Activated CD4-positive, alpha-beta T cell treated with anti-CD3 and anti-CD28 coated beads, Interleukin-2, amount 50 U/mL, for 24 hours (primary cell): ENCODE measurements around the gene KIAA1217.

Experiments used
- DNase-seq, 2 donors: peaks; one replicate each; pipeline ENCODE4 v3.0.0-alpha.2; 2020; ENCODE audit warnings: low read depth in 1 of 2, low spot score in 1 of 2

The KIAA1217 gene

DNA sequence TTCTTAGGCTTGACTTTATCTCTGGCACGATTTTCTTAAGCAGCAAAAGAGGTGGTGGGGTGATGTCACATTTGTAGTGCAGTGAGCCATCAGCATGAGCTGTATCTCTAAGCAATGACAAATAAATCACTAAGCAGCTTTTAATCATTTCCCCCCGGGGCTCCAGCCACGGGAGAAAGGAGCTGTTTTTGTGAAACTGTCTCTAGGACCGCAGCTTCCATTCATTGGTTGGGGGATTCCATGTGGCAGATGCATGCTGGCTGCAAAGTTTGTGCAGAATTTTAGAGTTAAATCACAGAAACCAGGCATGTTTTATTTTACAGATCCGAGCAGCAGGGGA, 464 bp downstream of the KIAA1217 start:
- DNase-seq, result peak in 1 of 2 donors; percentile 28

DNA sequence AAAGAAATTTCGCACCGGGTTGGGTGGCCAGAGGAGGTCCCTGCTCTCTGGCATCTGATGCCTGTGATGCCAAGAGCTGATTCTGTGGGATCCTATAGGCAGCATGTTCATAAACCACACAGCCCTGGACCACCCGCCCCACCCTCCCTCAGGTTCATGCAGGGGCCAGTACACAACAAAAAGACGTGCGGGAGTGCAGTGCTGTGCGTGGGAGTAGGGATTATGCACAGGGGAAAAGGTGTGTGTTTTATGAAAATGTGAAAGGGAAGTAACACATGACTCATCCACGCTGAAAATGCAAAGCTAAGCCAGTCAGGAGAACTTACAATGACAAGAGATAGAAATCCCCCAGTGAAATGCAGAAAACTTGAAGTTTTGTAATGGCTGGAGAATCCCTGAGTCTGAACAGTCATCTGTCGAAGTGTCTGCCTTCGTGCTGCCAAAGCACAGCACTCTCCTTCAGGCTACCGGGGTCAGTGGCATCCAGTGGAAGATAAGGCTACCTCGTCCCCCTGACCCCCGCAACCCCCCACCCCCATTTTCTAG, 1.1 kb downstream of the KIAA1217 start:
- DNase-seq, result peak in 1 of 2 donors; percentile 52

DNA sequence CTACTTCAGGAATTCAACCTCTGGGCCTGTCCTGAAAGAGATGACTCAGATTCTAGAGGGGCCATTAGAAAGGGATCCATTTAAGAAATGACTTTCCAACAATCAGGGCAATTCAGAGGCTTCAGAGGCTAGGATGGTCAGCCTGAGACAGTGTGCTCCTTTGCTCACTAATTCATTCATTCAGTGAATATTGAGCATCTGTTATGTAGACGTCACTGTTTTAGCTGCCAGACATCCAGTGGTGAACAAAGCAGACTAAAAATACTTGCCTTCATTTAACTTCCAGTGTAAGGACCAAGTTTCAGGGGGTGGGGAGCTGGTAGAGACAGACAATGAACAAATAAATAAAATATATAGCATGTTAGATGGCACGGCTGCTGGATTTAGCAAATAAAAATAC, 1.6 kb downstream of the KIAA1217 start:
- no peak for DNase-seq

DNA sequence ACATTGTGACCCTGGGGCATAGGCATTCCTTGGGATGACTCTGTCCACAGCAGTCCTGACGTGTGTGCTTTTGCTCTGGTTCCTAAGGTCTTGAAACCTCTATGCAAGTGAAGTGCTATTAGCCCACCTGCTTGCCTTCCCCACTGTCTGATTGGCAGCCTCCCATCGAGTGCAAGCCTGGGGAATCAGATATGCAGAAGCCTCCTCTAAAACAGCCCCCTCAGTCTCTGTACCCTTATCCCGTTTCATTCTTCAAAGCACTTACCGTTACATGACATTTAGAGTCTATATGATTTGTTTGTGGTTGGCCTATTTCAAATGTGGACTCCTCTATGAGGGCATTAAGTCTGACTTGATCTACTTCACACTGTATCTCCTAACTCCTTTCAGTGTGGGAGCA, 4.3 kb downstream of the KIAA1217 start:
- DNase-seq, result no peak

DNA sequence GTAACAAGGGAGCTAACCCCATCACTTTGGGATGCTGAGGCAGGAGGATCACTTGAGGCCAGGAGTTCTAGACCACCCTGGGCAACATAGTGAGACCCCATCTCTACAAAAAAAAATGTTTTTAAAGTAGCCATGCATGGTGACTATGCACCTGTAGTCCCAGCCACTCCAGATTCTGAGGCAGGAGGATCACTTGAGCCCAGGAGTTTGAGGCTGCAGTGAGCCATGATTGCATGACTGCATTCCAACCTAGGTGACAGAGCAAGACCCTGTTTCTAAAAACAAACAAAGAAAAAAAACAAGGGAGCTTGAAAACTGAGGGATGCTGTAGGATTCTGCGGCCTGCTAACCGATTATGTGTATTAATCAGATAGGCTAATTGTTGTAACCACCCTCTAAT, 4.9 kb downstream of the KIAA1217 start:
- DNase-seq, result no peak

DNA sequence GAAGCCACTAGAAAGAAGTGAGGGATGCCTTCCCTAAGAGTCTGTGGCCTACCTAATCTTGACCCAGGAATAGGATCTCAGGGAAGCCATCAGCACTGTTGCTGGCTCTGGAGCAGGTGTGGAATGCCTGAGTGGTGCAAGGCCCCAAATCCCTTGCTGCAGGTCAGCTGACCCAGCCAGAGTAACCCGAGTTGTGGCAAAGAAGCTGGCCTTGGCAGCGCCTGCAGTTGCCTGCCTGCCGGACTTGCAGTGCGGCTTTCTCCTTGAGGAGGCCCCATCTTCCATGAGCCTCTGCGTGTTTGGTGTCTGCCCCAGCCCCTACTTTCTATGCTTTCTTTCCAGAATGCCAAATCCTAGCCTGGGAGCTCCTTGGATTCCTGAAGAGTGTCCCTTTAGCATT, 5.8 kb downstream of the KIAA1217 start:
- DNase-seq, result no peak

DNA sequence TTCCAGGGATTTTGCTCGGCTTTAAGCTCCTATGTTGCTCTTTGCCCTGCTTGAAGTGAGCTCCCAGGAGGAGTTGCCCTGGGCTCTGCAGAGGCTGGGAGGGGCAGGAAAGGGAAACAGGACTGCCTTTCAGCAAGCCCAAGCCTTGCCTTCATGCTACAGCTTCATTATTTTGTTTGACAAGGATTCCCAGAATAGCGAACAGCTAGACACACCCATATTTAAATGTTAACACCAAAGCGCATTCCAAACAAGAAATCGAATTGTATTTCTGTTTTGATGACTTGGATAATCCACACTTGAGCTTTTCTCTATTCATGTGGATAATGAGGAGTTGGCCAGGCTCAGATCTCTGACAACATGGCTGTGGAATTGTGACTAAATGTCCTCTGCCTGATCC, 6.3 kb downstream of the KIAA1217 start:
- DNase-seq, result no peak

DNA sequence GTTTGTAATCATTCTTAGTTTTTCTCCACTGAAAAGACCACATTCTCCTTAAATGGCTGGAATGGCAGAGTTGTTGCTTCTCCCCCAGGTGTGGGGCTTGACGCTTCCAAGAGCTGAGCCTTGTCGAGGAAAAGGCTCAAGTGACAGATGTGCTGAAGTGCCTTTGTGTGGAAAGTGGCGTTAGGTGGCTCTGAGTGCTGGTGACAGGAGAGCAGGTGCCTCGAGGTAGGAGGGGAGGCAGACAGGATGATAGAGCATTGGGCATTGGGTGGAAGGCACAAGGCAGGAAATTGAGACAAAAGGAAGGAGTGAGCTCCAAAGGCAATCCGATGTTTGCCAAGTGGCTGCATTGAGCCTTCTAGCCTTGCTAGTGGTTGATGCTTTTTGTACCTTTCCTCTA, 6.7 kb downstream of the KIAA1217 start:
- DNase-seq, result no peak

DNA sequence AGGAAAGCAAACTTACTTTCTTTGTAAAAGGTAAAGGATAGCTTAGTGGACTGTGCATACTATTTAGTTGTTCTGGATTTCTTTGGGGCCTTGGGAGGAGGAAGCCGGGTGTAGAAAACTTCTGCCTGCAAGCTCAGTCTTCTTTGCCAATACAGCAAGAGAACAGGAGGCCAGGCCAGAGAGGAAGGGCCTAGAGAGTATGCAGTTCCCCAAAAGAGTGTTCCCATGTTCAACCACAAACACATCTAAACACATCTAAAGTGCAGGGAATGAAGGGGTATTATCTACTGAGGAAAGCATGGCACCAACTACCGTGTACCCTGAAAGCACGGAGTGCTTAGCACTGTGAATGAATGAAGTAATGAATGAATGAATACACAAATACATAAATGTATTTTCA, 11.0 kb downstream of the KIAA1217 start:
- no peak for DNase-seq

DNA sequence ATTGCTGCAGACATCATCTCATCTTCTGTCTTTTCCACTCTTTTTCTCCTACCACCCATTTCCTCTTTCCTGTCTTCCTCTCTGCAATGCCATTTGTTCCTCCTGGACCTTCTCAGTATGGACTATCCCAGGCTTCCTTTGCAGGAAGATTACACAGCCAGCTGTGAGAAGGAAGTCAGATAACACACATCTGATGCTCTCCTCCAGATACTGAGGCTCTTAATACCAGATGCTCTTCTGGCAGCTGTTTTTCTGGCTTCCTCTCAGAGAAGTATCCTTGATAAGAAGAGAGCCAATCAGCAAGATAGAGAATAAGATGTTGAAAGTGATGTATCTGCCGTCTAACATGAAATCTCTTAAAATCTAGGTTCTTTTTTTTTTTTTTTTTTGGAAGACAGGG, 14.4 kb downstream of the KIAA1217 start:
- no peak for DNase-seq

DNA sequence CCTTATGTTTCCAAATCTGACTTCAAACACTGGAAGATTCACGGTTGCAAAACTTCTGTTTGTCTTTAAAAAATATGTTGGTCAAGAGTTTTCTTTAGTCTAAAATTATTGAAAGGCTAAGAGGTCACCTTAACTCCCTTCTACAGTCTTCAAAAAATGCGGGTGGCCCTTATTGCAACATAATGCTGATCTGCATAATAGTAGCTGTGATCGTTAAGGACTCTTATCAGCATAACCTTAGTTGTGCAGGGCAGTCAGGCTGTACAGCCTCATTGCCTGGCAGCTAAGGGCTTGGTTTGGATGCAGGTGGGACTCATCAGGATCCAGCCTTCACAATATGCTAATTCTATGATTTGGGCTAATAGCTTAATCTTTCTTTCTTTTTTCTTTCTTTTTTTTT, 15.0 kb downstream of the KIAA1217 start:
- no peak for DNase-seq

DNA sequence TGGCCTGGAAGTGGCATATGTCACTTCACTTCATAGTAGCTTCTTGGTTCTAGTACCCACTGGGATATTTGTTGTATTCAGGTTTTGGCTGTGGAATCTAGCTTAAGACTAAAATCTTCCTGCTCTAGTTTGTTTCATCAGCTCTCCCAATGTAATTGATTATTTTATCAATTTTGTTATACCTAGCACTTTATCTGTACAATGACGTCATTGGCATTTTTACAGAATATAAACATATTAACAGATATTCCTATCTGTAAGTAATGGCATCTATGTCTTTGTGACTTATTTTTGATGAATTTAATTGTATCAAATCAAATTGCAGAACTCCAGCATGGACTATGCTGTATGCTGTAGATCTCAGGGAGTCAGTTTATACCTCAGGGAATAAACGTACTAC, 19.7 kb downstream of the KIAA1217 start:
- no peak for DNase-seq

DNA sequence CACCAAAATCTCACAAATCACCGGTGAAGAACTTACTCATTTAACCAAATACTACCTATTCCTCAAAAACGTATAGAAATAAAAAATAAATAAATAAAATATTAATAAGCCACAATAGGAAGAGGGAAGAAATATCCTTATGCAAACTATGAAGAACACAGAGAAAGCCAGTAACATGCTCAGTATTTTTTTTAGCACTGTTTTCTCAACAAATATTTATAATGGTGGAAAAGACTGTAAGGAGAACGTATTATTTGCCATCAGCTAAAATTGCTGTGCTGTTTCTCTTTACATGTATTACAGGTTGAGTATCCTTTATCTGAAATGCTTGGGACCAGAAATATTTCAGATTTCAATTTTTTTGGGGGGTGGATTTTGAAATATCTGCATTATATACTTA, 21.0 kb downstream of the KIAA1217 start:
- no peak for DNase-seq

DNA sequence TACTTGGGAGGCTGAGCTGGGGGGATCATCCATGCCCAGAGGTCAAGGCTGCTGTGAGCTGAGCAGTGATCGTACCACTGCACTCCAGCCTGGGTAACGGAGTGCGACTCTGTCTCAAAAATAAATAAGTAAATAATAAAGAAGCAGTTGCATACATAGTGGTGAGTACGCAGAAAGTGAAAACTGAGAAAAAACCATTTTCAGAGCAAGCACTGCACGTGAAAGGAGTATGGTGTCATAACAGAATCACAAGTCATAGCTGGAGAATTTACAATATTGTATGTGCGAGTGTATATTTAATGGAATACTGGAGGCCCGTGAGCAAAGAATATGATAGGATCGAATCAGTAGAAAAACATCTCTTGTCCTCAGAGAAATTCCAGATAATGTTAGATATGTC, 22.3 kb downstream of the KIAA1217 start:
- DNase-seq, result no peak

DNA sequence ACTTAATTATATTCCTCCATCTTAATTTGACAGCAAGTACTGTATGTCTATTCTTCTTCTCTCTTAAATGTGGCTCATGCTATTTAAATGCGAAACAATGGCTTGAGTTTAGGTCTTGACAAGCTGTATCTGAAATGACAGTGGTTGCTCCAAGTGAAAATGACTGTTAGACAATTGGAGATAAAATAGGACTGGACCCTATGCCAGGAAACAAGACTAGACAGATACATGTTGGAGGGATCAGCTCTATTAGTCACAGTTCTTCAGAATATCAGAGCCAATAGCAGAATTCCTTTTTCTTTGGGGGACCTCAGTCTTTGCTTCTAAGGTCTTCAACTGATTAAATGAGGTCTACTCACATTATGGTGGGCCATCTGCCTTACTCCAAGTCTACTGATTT, 25.8 kb downstream of the KIAA1217 start:
- DNase-seq, result no peak

DNA sequence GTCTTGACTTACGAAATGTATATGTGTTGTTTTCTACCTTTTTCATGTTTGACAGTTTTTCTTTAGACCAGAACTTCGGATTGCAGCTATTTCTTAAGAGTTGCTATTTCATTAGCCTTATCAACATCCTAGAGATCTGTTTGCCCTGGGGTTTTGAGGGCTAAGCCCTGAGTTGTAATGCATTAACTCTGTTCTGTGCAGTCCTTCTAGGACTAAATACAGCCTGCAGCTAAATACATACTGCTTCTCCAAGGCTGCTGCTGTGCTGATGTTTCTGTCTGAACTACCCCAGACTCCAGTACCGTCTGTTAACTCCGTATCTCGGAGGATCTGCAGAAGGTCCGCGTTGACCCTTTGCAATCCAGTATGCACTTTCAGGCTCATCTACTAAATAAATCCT, 26.5 kb downstream of the KIAA1217 start:
- no peak for DNase-seq

DNA sequence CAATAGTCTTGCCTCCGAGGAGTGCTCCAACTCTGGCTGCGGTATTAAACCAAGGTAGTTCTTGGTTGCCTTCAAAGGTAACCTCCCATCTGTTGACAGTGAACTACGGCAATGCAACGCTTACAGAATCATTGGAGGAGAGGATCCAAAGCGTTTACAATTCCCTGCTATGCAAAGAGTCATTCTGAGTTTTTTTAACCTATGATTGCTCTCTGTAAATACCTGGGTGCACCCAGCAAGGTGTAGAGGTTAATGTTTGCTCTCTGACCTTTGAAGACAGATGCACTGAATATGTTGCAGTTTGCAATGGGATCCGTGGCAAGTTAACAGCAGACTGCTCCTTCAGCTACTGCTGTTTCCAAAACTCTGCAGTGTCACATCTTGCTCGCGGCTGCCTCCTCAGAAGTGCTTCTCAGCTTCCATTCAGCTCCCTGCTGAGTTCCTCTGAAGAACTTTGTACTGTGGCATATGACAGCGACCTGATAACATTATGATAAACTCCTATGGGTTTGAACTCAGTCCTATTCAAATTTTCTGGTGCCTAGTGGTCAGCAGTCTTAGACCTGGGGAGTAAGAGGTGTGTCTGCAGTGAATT, 29.0 kb downstream of the KIAA1217 start:
- no peak for DNase-seq

DNA sequence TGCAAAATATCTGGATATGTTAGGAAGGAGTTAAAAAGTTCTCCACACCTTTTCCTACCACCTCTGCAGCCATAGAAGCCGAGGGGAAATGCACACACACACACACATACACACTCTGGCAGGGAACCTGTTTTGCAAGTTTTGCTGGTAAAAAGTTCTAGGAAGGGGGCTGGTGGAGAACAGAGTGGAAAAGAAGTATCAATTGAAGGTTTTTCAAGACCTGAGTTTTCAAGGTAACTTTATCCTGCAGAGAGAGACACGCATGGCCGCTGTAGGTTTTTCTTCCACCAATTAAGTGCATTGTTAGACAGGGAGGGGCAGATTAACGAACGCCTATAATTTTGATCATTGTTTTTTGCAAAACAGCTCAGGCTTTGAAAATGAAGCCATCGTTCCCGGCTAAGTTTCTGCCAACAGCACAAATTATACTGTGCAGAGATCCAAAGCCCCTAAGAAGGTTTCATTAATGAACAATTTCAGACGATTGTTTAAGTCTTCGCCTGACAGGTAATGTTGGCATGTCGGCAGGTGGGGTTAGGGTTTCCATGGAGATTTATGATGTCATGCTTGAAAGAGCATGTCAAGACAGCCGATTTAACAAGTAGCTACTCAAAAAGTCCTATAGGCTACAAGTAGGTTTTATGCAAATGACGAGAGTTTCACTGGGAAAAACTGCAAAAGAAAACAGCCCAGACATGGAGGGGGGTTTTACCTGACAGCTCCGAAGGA, 29.7 kb downstream of the KIAA1217 start:
- no peak for DNase-seq

DNA sequence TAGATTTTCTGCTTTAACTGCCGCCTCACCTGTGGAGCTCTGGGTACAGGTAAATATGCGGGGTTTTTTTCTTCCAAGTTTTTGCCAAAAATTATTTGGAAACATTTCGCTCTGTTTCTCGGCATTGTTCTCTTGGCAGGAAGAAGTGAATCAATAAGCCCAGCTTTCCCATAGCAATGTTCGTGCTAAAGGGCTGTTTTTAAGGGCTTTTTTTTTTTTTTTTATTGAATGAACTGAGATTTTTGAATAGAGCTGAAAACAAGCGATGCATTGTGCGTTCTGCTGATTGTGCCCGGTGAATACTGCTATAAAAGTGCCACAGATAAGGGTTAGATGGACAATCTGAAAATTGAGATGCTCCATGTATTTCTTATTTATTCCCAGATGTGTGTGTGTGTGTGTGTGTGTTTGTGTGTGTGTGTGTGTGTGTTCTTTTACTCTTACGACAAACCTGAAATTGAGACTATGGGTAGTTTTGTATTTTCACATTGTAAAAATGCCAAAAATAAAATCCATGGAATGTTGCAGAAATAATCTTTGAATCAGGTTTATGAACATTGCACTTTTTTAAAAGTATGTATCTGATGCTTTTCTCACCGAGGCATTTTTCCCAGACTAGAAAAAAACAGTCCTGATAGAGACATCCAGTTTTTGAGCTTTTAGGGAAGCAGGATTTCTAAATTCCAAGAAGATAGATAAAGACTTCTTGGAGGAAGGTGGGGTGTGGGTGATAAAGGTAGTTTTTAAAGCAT, 30.5 kb downstream of the KIAA1217 start:
- DNase-seq, result no peak

DNA sequence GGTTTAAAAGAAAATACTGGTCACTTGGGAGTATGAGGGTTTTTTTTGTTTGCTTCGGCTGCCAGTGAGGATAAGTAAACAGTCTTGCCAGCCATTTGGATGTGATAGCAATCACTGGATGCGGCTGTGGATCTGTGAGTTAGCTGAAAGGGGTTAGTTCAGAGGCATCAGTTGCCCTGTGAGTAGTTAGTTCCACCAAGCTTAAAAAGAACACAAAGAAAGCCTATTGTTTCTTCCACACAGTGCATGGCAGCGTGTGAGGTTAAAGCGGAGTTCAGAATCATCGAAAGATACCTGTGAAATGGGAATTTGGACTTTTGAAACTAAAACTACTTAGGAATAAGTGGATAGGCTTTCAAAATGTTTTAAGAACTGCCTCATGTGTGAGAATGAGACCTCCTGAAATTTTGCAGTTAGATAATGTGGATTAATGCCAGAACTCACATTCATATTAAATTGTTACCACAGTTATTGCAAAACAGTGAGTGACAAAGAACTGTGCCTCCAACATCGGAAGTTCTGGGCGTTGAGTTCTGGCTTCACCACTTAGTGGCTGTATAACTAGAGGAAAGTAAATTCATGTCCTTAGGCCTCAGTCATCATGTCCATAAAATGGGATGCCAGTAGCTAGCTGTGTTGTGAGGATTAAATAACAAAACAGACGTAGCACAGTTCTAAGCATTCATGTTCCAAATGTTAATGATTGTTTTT, 31.3 kb downstream of the KIAA1217 start:
- DNase-seq, result no peak

DNA sequence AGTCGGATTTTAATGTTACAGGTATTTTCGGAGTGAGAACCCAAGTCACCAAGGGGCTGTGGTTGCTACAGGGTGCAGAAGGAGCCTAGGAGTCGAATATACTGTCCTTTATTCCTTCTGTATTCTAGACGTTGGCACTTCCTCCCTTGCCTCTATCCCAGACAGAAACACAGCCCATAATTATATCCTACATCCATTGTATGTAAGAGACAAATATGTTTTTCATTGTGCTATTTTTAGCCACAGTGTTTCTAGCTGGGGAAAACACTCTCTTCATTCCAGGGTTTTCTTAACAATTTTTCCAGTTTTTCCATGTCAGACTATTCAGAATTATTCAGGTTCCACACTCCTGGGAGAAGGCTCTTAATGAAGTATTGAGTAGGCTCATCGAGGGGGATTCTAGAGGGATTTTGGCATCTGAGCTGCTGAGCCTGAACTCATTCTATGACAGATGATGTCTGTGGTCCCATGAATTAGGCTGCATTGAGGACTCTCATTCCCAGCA, 32.6 kb downstream of the KIAA1217 start:
- no peak for DNase-seq
